H1 (cell line): Measurements from ENCODE around the gene MINDY1. TPM values are rescaled to one million over a fixed set of nuclear protein-coding genes. Genes with fewer than 3 reads are reported as not detected.

Source experiments
- CTCF ChIA-PET: fragments of 300-600 bp; sonication (Branson Sonifier 250); formaldehyde crosslinking; loops from one replicate; lab custom pipeline; 2021; ENCODE audit not compliant: partially characterized antibody; lab: Charles Lee
- POLR2A ChIA-PET: fragments of 300-600 bp; sonication (Branson Sonifier 250); formaldehyde crosslinking; loops from one replicate; lab custom pipeline; 2021; ENCODE audit warnings: inconsistent platforms; ENCODE audit not compliant: partially characterized antibody; lab: Charles Lee
- DNase-seq, 2 experiments: peaks; one replicate each; pipeline versions ENCODE4 v3.0.0 to v3.0.0-alpha.2; 2010 to 2022; ENCODE audit warnings: low spot score in 2 of 2, low read depth in 1 of 2, mixed read lengths in 1 of 2
- FAIRE-seq: peaks from 2 replicates; lab custom pipeline; 2011; peaks lifted over from hg19 to GRCh38; lab: Jason Lieb, UNC
- H2AFZ ChIP-seq: 2 replicates; pipeline ENCODE4 v1.8.1; 2012; ENCODE audit warnings: low read length, inconsistent platforms
- H2AK5ac ChIP-seq: 2 replicates; pipeline ENCODE4 v1.6.1; 2013; ENCODE audit warnings: low read depth, low read length
- H2BK120ac ChIP-seq: replicated peaks from 2 replicates; pipeline ENCODE3; 2013; ENCODE audit warnings: low read depth, low read length, inconsistent platforms
- H2BK12ac ChIP-seq: 2 replicates; pipeline ENCODE4 v1.6.1; 2013; ENCODE audit warnings: low read depth, low read length
- H2BK15ac ChIP-seq: 2 replicates; pipeline ENCODE4 v1.6.1; 2013; ENCODE audit warnings: low read length
- H2BK20ac ChIP-seq: 2 replicates; pipeline ENCODE4 v1.6.1; 2013; ENCODE audit warnings: low read length
- H2BK5ac ChIP-seq: 2 replicates; pipeline ENCODE4 v1.6.1; 2013; ENCODE audit warnings: low read depth, low read length
- H3K14ac ChIP-seq: 2 replicates; pipeline ENCODE4 v1.6.1; 2013; ENCODE audit warnings: inconsistent platforms; ENCODE audit not compliant: insufficient read length
- H3K18ac ChIP-seq: 2 replicates; pipeline ENCODE4 v1.6.1; 2013; ENCODE audit warnings: low read length; ENCODE audit errors: extremely low read depth
- H3K23ac ChIP-seq: 2 replicates; pipeline ENCODE4 v1.6.1; 2013; ENCODE audit warnings: inconsistent platforms; ENCODE audit not compliant: insufficient read length
- H3K23me2 ChIP-seq: 2 replicates; pipeline ENCODE4 v1.6.1; 2013; ENCODE audit warnings: low read depth, low read length
- H3K27ac ChIP-seq: 2 replicates; pipeline ENCODE4 v1.6.1; 2011; ENCODE audit warnings: low read depth, low read length, inconsistent platforms
- H3K27me3 ChIP-seq, 4 experiments: replicated peaks in 1 of 4; 1 replicate in 1 of 4; 2 replicates in 3 of 4; pipeline versions ENCODE4 v1.6.1 to v1.8.1; 2011 to 2013; ENCODE audit warnings: low read length in 3 of 4, mild to moderate bottlenecking in 3 of 4, inconsistent platforms in 2 of 4, mixed read lengths in 2 of 4, moderate library complexity in 1 of 4; ENCODE audit not compliant: control insufficient read depth in 3 of 4, insufficient read depth in 3 of 4; ENCODE audit errors: extremely low read depth in 1 of 4
- H3K36me3 ChIP-seq, 4 experiments: 2 replicates each; pipeline versions ENCODE4 v1.6.1 to v1.8.1; 2011 to 2013; ENCODE audit warnings: mild to moderate bottlenecking in 4 of 4, low read length in 3 of 4, moderate library complexity in 2 of 4, control low read depth in 1 of 4, inconsistent platforms in 1 of 4; ENCODE audit not compliant: insufficient read depth in 4 of 4, control insufficient read depth in 2 of 4
- H3K4ac ChIP-seq: replicated peaks from 2 replicates; pipeline ENCODE3; 2013; ENCODE audit warnings: low read length, low read depth, mixed read lengths, inconsistent platforms; ENCODE audit not compliant: insufficient read length
- H3K4me1 ChIP-seq, 4 experiments: replicated peaks in 1 of 4; 1 replicate in 1 of 4; 2 replicates in 3 of 4; pipeline versions ENCODE4 v1.6.1 to v1.8.1; 2011 to 2013; ENCODE audit warnings: low read length in 3 of 4, inconsistent platforms in 2 of 4, mixed read lengths in 1 of 4; ENCODE audit not compliant: insufficient read depth in 4 of 4, control insufficient read depth in 3 of 4
- H3K4me2 ChIP-seq, 2 experiments: 2 replicates each; pipeline versions ENCODE4 v1.6.1 to v1.8.1; 2011 to 2013; ENCODE audit warnings: low read depth in 2 of 2, low read length in 2 of 2, control low read depth in 1 of 2, inconsistent platforms in 1 of 2, mild to moderate bottlenecking in 1 of 2; ENCODE audit not compliant: insufficient read depth in 1 of 2
- H3K4me3 ChIP-seq, 4 experiments: fragments of 200-600, 300-600 bp in 1 of 4; sonication (generic), shearing (Covaris generic), sonication (Bioruptor Twin) in 1 of 4; 2 replicates each; pipeline versions ENCODE4 v1.5.1 to v1.8.1; 2011 to 2016; ENCODE audit warnings: low read length in 4 of 4, low read depth in 3 of 4, control low read depth in 2 of 4, inconsistent platforms in 2 of 4, mild to moderate bottlenecking in 2 of 4, mixed read lengths in 1 of 4, moderate library complexity in 1 of 4; ENCODE audit not compliant: insufficient read depth in 2 of 4; ENCODE audit errors: extremely low read depth in 1 of 4
- H3K56ac ChIP-seq: replicated peaks from 2 replicates; pipeline ENCODE3; 2013; ENCODE audit warnings: low read depth, mild to moderate bottlenecking, mixed read lengths, low read length, inconsistent platforms; ENCODE audit not compliant: insufficient read length
- H3K79me1 ChIP-seq: 2 replicates; pipeline ENCODE4 v1.6.1; 2013; ENCODE audit warnings: low read depth, low read length, control low read depth
- H3K79me2 ChIP-seq, 2 experiments: 2 replicates each; pipeline versions ENCODE4 v1.6.1 to v1.8.1; 2012 to 2013; ENCODE audit warnings: low read length in 2 of 2, mild to moderate bottlenecking in 2 of 2, inconsistent platforms in 1 of 2; ENCODE audit not compliant: insufficient read depth in 2 of 2, control insufficient read depth in 1 of 2
- H3K9ac ChIP-seq, 4 experiments: replicated peaks in 1 of 4; 1 replicate in 1 of 4; 2 replicates in 3 of 4; pipeline versions ENCODE4 v1.6.1 to v1.8.1; 2011 to 2013; ENCODE audit warnings: low read depth in 3 of 4, low read length in 3 of 4, control low read depth in 2 of 4, mild to moderate bottlenecking in 2 of 4, moderate library complexity in 2 of 4, inconsistent platforms in 1 of 4; ENCODE audit errors: extremely low read depth in 1 of 4
- H3K9me3 ChIP-seq, 2 experiments: 2 replicates each; pipeline versions ENCODE4 v1.6.1 to v1.8.1; 2012 to 2013; ENCODE audit warnings: mild to moderate bottlenecking in 2 of 2, moderate library complexity in 2 of 2, control low read depth in 1 of 2, inconsistent platforms in 1 of 2, low read depth in 1 of 2, low read length in 1 of 2, mixed read lengths in 1 of 2; ENCODE audit not compliant: insufficient read depth in 2 of 2
- H4K20me1 ChIP-seq, 2 experiments: replicated peaks in 1 of 2; 2 replicates each; pipeline versions ENCODE3 to v1.8.1; 2011 to 2013; ENCODE audit warnings: inconsistent platforms in 2 of 2, low read length in 2 of 2, mild to moderate bottlenecking in 1 of 2; ENCODE audit not compliant: insufficient read depth in 2 of 2, control insufficient read depth in 1 of 2
- H4K5ac ChIP-seq: 2 replicates; pipeline ENCODE4 v1.6.1; 2013; ENCODE audit warnings: low read length, low read depth, mixed read lengths, inconsistent platforms; ENCODE audit not compliant: insufficient read length
- H4K8ac ChIP-seq: 2 replicates; pipeline ENCODE4 v1.8.0; 2013; ENCODE audit warnings: mild to moderate bottlenecking, moderate library complexity, low read length, inconsistent platforms; ENCODE audit not compliant: insufficient read depth; ENCODE audit errors: extremely low read depth
- H4K91ac ChIP-seq: replicated peaks from 2 replicates; pipeline ENCODE3; 2013; ENCODE audit warnings: low read length, mixed read lengths, inconsistent platforms; ENCODE audit not compliant: insufficient read length
- CEBPB ChIP-seq: IDR thresholded peaks from 2 replicates; pipeline ENCODE4 v1.6.1; 2012; ENCODE audit warnings: low read depth, low read length
- SAP30 ChIP-seq: fragments of 300-600 bp; sonication (generic); IDR thresholded peaks from 2 replicates; pipeline ENCODE4 v1.7.1; 2012; ENCODE audit warnings: low read length, moderate library complexity, mild to moderate bottlenecking, inconsistent platforms; ENCODE audit not compliant: insufficient read depth, insufficient replicate concordance
- TCF12 ChIP-seq: IDR thresholded peaks from 2 replicates; pipeline ENCODE4 v1.6.1; 2011; ENCODE audit warnings: low read depth, mild to moderate bottlenecking, low read length
- WGBS, 2 experiments: shearing (Covaris generic) in 1 of 2; methylation state at CpG; one replicate each; pipeline versions ENCODE4 v1.1.6 to v1.1.7; 2013 to 2015; ENCODE audit warnings: low lambda C conversion rate in 2 of 2, mixed read lengths in 2 of 2, inconsistent platforms in 1 of 2, low coverage in 1 of 2, missing lambda C conversion rate in 1 of 2; ENCODE audit not compliant: insufficient replicate concordance in 2 of 2, insufficient coverage in 1 of 2, insufficient read length in 1 of 2; ENCODE audit errors: extremely low coverage in 1 of 2, missing lambda C conversion rate in 1 of 2; 5-methylcytosine and 5-hydroxymethylcytosine counted together
- polyA plus RNA-seq, 7 experiments: library from polyadenylated mRNA; depleted of rRNA in 3 of 7; stranded (reverse) in 5 of 7; unstranded in 2 of 7; fragments of >200 nt in 5 of 7; fragments of 200-250 nt in 2 of 7; gene quantifications; 1 replicate in 5 of 7; 2 replicates in 1 of 7; 4 replicates in 1 of 7; pipeline versions ENCODE4 v1.2.1 to v1.2.3, GENCODE V29; 2011 to 2013; ENCODE audit warnings: missing spikeins in 2 of 7, mixed read lengths in 2 of 7
- total RNA-seq: library from RNA; stranded (reverse); fragmentation: NEBNext Ultra II Directional; extraction: Animal tissue kit (Norgen Biotek cat#: 25700); gene quantifications from 2 replicates; pipeline ENCODE4 v1.2.1, GENCODE V29; 2021

Gene MINDY1
- total and polyA plus RNA-seq, 2 of the 8 experiments (the other 6 are each of a cell fraction or from before 2014, with no cell fraction given), result 10.3 to 11.4 TPM

- H3K56ac ChIP-seq, result no peak overlapping the region
- H2BK5ac ChIP-seq, result peak overlapping the region; percentile 78
- no peaks in the 10 kb centered on the region for H3K27me3 ChIP-seq
- H2BK20ac ChIP-seq, result no peak overlapping the region
- peaks cover 15 to 32% (median 30%) of the 10 kb centered on the region in 4 experiments for H3K36me3 ChIP-seq
- peak overlapping the region; percentile 71; the same call in 1 of the 2 replicates for H2BK12ac ChIP-seq
- 76% methylated on average over 11 of the region's 11 CpGs; no CpG with 5 or more reads in 1 of the 2 experiments for WGBS, 2 experiments
- peaks cover 17% of the 10 kb centered on the region for H3K79me1 ChIP-seq
- H2AFZ ChIP-seq, result no peak overlapping the region
- TF ChIP-seq SAP30, result peak; percentile 59
- no peak for TF ChIP-seq TCF12
- peak; percentile 92 for TF ChIP-seq CEBPB
- H2BK15ac ChIP-seq, result no peak overlapping the region
- H3K9me3 ChIP-seq, result no peaks in the 10 kb centered on the region
- ChIA-PET POLR2A (interaction anchor here (0.5 to 10.5 kb wide), 12 partner anchors 9 to 808 kb away, joined by 3 to 133 read pairs (median 4); partner anchors contain the start of genes ANXA9 and MINDY1), CTCF (interaction anchor here (0.7 to 4.3 kb wide), 9 partner anchors 10 to 410 kb away, joined by 3 to 34 read pairs (median 4); partner anchors contain the start of genes ANXA9 and MINDY1)
- H4K20me1 ChIP-seq, result peaks cover 18 to 26% of the 10 kb centered on the region in 2 experiments
- peaks cover 15 to 36% (median 24%) of the 10 kb centered on the region in 4 experiments for H3K4me1 ChIP-seq
- H2AK5ac ChIP-seq, result no peak overlapping the region
- H4K8ac ChIP-seq, result no peak overlapping the region
- no peak for FAIRE-seq
- no peak overlapping the region for H3K4ac ChIP-seq
- H3K14ac ChIP-seq, result no peak overlapping the region
- H3K4me2 ChIP-seq, result peak overlapping the region; percentile 83 to 93
- H3K4me3 ChIP-seq, result peak overlapping the region in 1 of 4 experiments; percentile 91; a peak in 3 of 8 replicates
- no peak overlapping the region for H3K9ac ChIP-seq
- no peak overlapping the region for H2BK120ac ChIP-seq
- H4K91ac ChIP-seq, result no peak overlapping the region
- peaks cover 21 to 61% of the 10 kb centered on the region in 2 experiments for H3K79me2 ChIP-seq
- no peak overlapping the region for H3K27ac ChIP-seq
- no peak for DNase-seq
- no peak overlapping the region for H4K5ac ChIP-seq
- H3K23me2 ChIP-seq, result peaks cover 12% of the 10 kb centered on the region; the same call in 1 of the 2 replicates
- H3K18ac ChIP-seq, result peak overlapping the region; percentile 51
- H3K23ac ChIP-seq, result no peak overlapping the region
Observed at GRCh38 chr1:150970808-150971582, 35.7 kb downstream of the MINDY1 start.
